Ovary (tissue), 9 donors: ENCODE measurements around the gene BICRA. TPM values are rescaled to one million over a fixed set of nuclear protein-coding genes. Genes with fewer than 3 reads are reported as not detected.
A peak's percentile ranks its signal among the peaks of the same experiment; 100 is the strongest.

Source experiments
- DNase-seq, 5 donors: peaks; one replicate each; pipeline ENCODE4 v3.0.0-alpha.2; 2019 to 2020
- H3K27ac ChIP-seq, 2 donors: fragments of 200-600 bp; one replicate each; pipeline versions ENCODE4 v1.5.1 to v1.8.0; 2019 to 2022
- H3K27me3 ChIP-seq: fragments of 200-600 bp; one replicate; pipeline ENCODE4 v1.8.0; 2022
- H3K36me3 ChIP-seq: fragments of 200-600 bp; sonication (generic); one replicate; pipeline ENCODE4 v1.5.1; 2019
- H3K4me1 ChIP-seq: one replicate; pipeline ENCODE4 v1.8.1; 2013; ENCODE audit warnings: mild to moderate bottlenecking, moderate library complexity; ENCODE audit not compliant: insufficient read depth
- H3K4me3 ChIP-seq: fragments of 200-600 bp; sonication (generic); one replicate; pipeline ENCODE4 v1.5.1; 2017
- H3K9me3 ChIP-seq, 2 donors: fragments of 200-600 bp in 1 of 2; sonication (generic) in 1 of 2; one replicate each; pipeline versions ENCODE4 v1.5.1 to v1.8.1; 2013 to 2019; ENCODE audit warnings: mild to moderate bottlenecking in 1 of 2, moderate library complexity in 1 of 2
- EP300 ChIP-seq: sonication (generic); formaldehyde crosslinking; IDR thresholded peaks from one replicate; pipeline ENCODE4 v1.6.1; 2017; ENCODE audit warnings: antibody characterized with exemption
- POLR2A ChIP-seq: fragments of 450-650 bp; IDR thresholded peaks from one replicate; pipeline ENCODE4 v1.6.1; 2017; ENCODE audit warnings: antibody characterized with exemption, mild to moderate bottlenecking, moderate library complexity
- WGBS, 3 donors: extraction: QIAGEN DNeasy Blood & Tissue Kit in 1 of 3; methylation state at CpG; one replicate each; pipeline versions ENCODE4 v1.1.5 to v1.1.7; 2013 to 2017; 5-methylcytosine and 5-hydroxymethylcytosine counted together
- intact Hi-C, 4 donors: fragments of 100-400 bp; cut with DNase I; formaldehyde crosslinking; loops; one replicate each; pipeline versions ENCODE4 v1.11.0 to v1.15.1; 2022 to 2023
- polyA plus RNA-seq, 2 donors: library from polyadenylated mRNA; stranded (reverse); fragments of 200-250 nt in 1 of 2; fragments of 350-450 nt in 1 of 2; fragmentation: Illumina TruSeq in 1 of 2; extraction: RNeasy Lipid Tissue Mini Kit (QIAGEN cat#74804) in 1 of 2; gene quantifications; one replicate each; pipeline ENCODE4 v1.2.3, GENCODE V29; 2013 to 2014
- total RNA-seq, 7 donors: library from RNA; depleted of rRNA in 2 of 7; stranded (reverse); fragments of >200 nt in 2 of 7; fragmentation: NEBNext Ultra II Directional in 3 of 7; extraction: Animal tissue kit (Norgen Biotek cat#: 25700) in 3 of 7; gene quantifications; one replicate each; pipeline versions ENCODE4 v1.1.0 to v1.2.4, GENCODE V29; 2016 to 2023
- TF ChIP-seq, protein P1 (sequence below), 3 donors: fragments of 450-650 bp in 2 of 3; fragments of 200-600 bp in 1 of 3; IDR thresholded peaks; one replicate each; pipeline versions ENCODE4 v1.5.1 to v1.8.0; 2016 to 2022; ENCODE audit warnings: antibody characterized with exemption in 3 of 3, mild to moderate bottlenecking in 1 of 3
- donor health status: DM: no; HTN: no; CAD: no; lungs with moderate emphysema.
- donor health status: DM: no; HTN: no; CAD: no.
- donor health status: Bipolar disorder and iron deficiency.
- donor health status: DM: yes; HTN: yes; CAD: no.
- donor health status: DM: no; HTN: no; CAD: no.
- donor health status: DM: yes; HTN: yes; CAD: no.

Gene BICRA
- total and polyA plus RNA-seq, 9 donors: 3.7 to 21.7 (median 12.9) TPM

DNA sequence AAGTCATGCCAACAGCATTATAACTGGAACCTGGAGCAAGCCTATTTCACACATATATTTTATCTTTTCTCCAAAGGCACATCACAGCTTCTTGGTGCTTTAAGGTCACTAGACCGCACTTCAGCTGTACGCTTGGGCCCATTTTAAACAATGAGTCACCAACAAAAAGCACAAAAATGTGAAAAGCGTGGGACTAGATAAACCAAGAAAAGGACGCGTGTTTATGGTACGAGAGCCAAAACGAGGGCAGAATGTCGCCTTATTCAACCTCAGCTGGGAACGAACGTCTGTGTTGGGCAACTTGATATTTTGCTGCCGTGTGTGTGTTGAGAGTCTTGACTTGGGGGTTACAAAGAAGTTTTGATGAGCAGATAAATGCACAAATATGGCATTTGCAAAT, 95.1 kb downstream of the BICRA start:
- intact Hi-C loops: loop anchor here in 1 of 4 donors (5.0 to 10.0 kb wide), 2 partner anchors 189 to 412 kb away; partner anchors contain the start of gene NAPA
- Histone ChIP-seq H3K27ac (no peak overlapping the region), H3K27me3 (no peaks in the 10 kb centered on the region), H3K4me1 (peaks cover 3% of the 10 kb centered on the region), H3K4me3 (no peak overlapping the region), H3K9me3 (no peaks in the 10 kb centered on the region), H3K36me3 (no peaks in the 10 kb centered on the region)
- DNase-seq: no peak
- TF ChIP-seq, protein P1, sequence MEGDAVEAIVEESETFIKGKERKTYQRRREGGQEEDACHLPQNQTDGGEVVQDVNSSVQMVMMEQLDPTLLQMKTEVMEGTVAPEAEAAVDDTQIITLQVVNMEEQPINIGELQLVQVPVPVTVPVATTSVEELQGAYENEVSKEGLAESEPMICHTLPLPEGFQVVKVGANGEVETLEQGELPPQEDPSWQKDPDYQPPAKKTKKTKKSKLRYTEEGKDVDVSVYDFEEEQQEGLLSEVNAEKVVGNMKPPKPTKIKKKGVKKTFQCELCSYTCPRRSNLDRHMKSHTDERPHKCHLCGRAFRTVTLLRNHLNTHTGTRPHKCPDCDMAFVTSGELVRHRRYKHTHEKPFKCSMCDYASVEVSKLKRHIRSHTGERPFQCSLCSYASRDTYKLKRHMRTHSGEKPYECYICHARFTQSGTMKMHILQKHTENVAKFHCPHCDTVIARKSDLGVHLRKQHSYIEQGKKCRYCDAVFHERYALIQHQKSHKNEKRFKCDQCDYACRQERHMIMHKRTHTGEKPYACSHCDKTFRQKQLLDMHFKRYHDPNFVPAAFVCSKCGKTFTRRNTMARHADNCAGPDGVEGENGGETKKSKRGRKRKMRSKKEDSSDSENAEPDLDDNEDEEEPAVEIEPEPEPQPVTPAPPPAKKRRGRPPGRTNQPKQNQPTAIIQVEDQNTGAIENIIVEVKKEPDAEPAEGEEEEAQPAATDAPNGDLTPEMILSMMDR (IDR thresholded peaks at IDR 0.05): no peak
- no peak for TF ChIP-seq POLR2A
- no peak for TF ChIP-seq EP300
- 17 to 47% (median 29%) methylated on average over 11 of the region's 11 CpGs for WGBS, 3 donors

DNA sequence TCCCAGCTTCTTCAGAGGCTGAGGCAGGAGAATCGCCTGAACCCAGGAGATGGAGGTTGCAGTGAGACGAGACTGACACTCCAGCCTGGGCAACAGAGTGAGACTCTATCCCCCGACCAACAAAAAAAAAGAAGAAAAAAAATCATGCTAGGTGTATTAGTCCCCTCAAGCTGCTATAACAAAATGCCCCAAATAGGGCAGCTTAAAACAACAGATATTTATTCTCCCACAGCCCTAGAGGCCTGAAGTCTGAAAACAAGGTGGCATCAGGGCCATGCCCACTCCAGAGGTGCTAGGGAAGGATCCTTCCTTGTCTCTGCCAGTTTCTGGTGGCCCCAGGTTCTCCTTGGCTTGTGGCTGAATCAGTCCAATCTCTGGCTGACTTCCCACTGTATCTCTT, 95.7 kb downstream of the BICRA start:
- TF ChIP-seq, protein P1 (IDR thresholded peaks at IDR 0.05): no peak
- TF ChIP-seq EP300: no peak
- TF ChIP-seq POLR2A: no peak
- Histone ChIP-seq H3K27ac (no peak overlapping the region), H3K9me3 (no peaks in the 10 kb centered on the region), H3K36me3 (no peaks in the 10 kb centered on the region), H3K4me1 (peaks cover 3% of the 10 kb centered on the region), H3K4me3 (no peak overlapping the region), H3K27me3 (no peaks in the 10 kb centered on the region)
- intact Hi-C loops: loop anchor here in 1 of 4 donors (5.0 to 10.0 kb wide), 2 partner anchors 190 to 412 kb away; partner anchors contain the start of gene NAPA
- no peak for DNase-seq
- 93 to 97% (median 96%) methylated on average over 3 of the region's 3 CpGs for WGBS, 3 donors

DNA sequence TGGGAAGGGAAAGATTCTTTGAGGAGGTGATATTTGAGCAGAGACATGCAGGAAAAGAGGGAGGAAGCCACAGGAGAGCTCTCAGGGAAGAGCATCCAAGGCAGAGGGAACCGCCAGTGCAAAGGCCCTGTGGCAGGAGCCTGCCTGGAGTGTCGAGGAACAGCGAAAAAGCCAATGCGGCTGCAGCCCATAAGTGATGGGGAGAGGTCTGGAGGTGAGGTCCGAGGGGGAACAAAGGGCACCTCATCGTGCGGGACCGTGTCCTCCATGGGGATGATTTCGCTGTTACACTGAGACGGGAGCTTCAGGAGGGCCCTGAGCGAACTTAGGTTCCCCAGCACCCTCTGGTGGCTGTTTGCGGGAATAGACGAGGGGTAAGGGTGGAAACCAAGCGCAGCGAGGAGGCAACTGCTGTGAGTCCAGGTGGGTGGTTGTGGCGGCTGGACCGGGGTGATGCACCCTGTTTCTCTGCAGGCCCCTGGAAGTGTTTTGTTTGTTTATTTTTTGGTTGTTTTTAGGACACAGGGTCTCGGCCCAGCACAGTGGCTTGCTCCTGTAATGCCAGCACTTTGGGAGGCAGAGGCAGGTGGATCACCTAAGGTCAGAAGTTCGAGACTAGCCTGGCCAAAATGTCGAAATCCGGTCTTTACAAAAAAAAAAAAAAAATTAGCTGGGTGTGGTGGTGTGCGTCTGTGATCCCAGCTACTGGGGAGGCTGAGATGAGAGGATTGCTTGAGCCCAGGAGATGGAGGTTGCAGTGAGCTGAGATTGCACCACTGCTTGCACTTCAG, 98.4 kb downstream of the BICRA start:
- Histone ChIP-seq H3K4me1 (peaks cover 3% of the 10 kb centered on the region), H3K4me3 (no peak overlapping the region), H3K9me3 (no peaks in the 10 kb centered on the region), H3K36me3 (no peaks in the 10 kb centered on the region), H3K27me3 (no peaks in the 10 kb centered on the region), H3K27ac (no peak overlapping the region)
- intact Hi-C loops: loop anchor here in 1 of 4 donors (10.0 kb wide), 1 partner anchor 193 kb away; the partner anchor contains the start of gene NAPA
- 16 to 20% (median 19%) methylated on average over 22 of the region's 22 CpGs for WGBS, 3 donors
- TF ChIP-seq, protein P1 (IDR thresholded peaks at IDR 0.05): peak; percentile 11 to 79 (median 65)
- no peak for TF ChIP-seq POLR2A
- TF ChIP-seq EP300: no peak
- DNase-seq: peak in 4 of 5 donors; percentile 57 to 77 (median 74)

DNA sequence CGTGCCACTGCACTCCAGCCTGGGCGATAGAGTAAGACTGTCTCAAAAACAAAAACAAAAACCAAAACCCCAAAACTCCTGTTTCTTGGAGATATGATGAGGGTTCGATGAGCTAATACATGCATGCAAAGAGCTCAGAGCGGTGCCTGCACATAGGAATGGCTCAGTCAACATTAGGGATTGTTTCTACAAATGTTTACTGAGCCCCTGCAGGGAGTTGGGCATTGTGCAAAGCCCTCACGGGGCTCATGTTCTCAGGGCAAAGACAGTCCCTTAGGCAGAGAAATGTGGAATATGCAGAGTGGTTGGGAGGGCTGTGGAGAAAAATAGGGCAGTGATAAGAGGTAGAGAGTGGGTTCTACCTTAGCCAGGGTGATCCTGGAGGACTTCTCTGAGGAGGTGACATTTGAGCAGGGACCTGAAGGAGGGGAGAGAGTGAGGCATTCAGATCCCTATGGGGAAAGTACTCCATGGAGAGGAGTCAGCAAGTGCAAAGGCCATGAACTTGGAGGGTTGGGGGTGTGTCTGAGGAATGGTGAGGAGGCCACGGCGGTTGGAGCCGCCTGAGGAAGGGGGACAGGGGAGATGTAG, 102.8 kb downstream of the BICRA start:
- WGBS, 3 donors: 71 to 78% (median 75%) methylated on average over 8 of the region's 8 CpGs
- Histone ChIP-seq H3K9me3 (no peaks in the 10 kb centered on the region), H3K4me1 (peaks cover 11% of the 10 kb centered on the region), H3K4me3 (no peak overlapping the region), H3K27ac (no peak overlapping the region), H3K27me3 (no peaks in the 10 kb centered on the region), H3K36me3 (no peaks in the 10 kb centered on the region)
- no peak for DNase-seq
- intact Hi-C loops: loop anchor here in 3 of 4 donors (2.0 to 10.0 kb wide), 3 partner anchors 33 to 76 kb away; partner anchors contain the start of gene NOP53 (in 1 of the 3)
- no peak for TF ChIP-seq EP300
- TF ChIP-seq, protein P1 (IDR thresholded peaks at IDR 0.05): no peak
- no peak for TF ChIP-seq POLR2A
